H9 (cell line): ENCODE data around the gene PUDP. TPM values are rescaled to one million over a fixed set of nuclear protein-coding genes. Genes with fewer than 3 reads are reported as not detected.

Experiments
- DNase-seq: peaks from one replicate; pipeline ENCODE4 v3.0.0-alpha.2; 2017
- H2AFZ ChIP-seq: one replicate; pipeline ENCODE4 v1.6.1; 2013; ENCODE audit warnings: mild to moderate bottlenecking, low read length, control low read depth, moderate library complexity
- H2AK5ac ChIP-seq: 2 replicates; pipeline ENCODE4 v1.6.1; 2013; ENCODE audit warnings: low read length, control low read depth, mixed read lengths; ENCODE audit not compliant: insufficient read length
- H2BK120ac ChIP-seq: one replicate; pipeline ENCODE4 v1.6.1; 2013; ENCODE audit warnings: low read depth, mild to moderate bottlenecking, low read length, control low read depth, inconsistent platforms; ENCODE audit not compliant: poor library complexity, severe bottlenecking
- H2BK12ac ChIP-seq: 2 replicates; pipeline ENCODE4 v1.6.1; 2013; ENCODE audit warnings: low read length, control low read depth, mixed read lengths, low read depth; ENCODE audit not compliant: insufficient read length
- H2BK15ac ChIP-seq: 2 replicates; pipeline ENCODE4 v1.6.1; 2013; ENCODE audit warnings: low read depth, low read length, control low read depth
- H2BK20ac ChIP-seq: one replicate; pipeline ENCODE4 v1.6.1; 2013; ENCODE audit warnings: low read depth, mild to moderate bottlenecking, low read length, control low read depth, inconsistent platforms; ENCODE audit not compliant: poor library complexity, severe bottlenecking
- H2BK5ac ChIP-seq: 2 replicates; pipeline ENCODE4 v1.6.1; 2013; ENCODE audit warnings: low read length, control low read depth, mixed read lengths; ENCODE audit not compliant: insufficient read length
- H3K14ac ChIP-seq: 2 replicates; pipeline ENCODE4 v1.6.1; 2013; ENCODE audit warnings: low read length, control low read depth; ENCODE audit not compliant: insufficient read depth
- H3K18ac ChIP-seq: 2 replicates; pipeline ENCODE4 v1.6.1; 2013; ENCODE audit warnings: low read depth, mild to moderate bottlenecking, mixed read lengths, low read length, control low read depth; ENCODE audit not compliant: insufficient read length
- H3K23ac ChIP-seq: 2 replicates; pipeline ENCODE4 v1.6.1; 2013; ENCODE audit warnings: low read length, control low read depth, mixed read lengths, low read depth; ENCODE audit not compliant: insufficient read length
- H3K23me2 ChIP-seq: 2 replicates; pipeline ENCODE4 v1.6.1; 2013; ENCODE audit warnings: low read depth, mild to moderate bottlenecking, mixed read lengths, low read length, control low read depth; ENCODE audit not compliant: insufficient read length, poor library complexity, severe bottlenecking
- H3K27ac ChIP-seq: 2 replicates; pipeline ENCODE4 v1.5.1; 2013; ENCODE audit warnings: low read length, control low read depth, mixed read lengths, low read depth; ENCODE audit not compliant: insufficient read length
- H3K27me3 ChIP-seq: 2 replicates; pipeline ENCODE4 v1.6.1; 2013; ENCODE audit warnings: low read length, control low read depth, inconsistent platforms; ENCODE audit not compliant: insufficient read depth
- H3K4ac ChIP-seq: 2 replicates; pipeline ENCODE4 v1.6.1; 2013; ENCODE audit warnings: low read depth, mild to moderate bottlenecking, control low read depth, inconsistent platforms, low read length, moderate library complexity
- H3K4me1 ChIP-seq: 2 replicates; pipeline ENCODE4 v1.6.1; 2013; ENCODE audit warnings: low read length, control low read depth, inconsistent platforms; ENCODE audit not compliant: insufficient read depth
- H3K4me2 ChIP-seq: 2 replicates; pipeline ENCODE4 v1.6.1; 2013; ENCODE audit warnings: low read length, control low read depth, mixed read lengths; ENCODE audit not compliant: insufficient read length, insufficient read depth
- H3K56ac ChIP-seq: 2 replicates; pipeline ENCODE4 v1.6.1; 2013; ENCODE audit warnings: low read depth, mild to moderate bottlenecking, mixed read lengths, low read length, control low read depth; ENCODE audit not compliant: insufficient read length
- H3K79me1 ChIP-seq: 2 replicates; pipeline ENCODE4 v1.6.1; 2013; ENCODE audit warnings: low read depth, mild to moderate bottlenecking, moderate library complexity, low read length, control low read depth, inconsistent platforms; ENCODE audit not compliant: insufficient read depth, poor library complexity, severe bottlenecking
- H3K79me2 ChIP-seq: 2 replicates; pipeline ENCODE4 v1.6.1; 2013; ENCODE audit warnings: low read length, control low read depth, inconsistent platforms; ENCODE audit not compliant: insufficient read depth
- H3K9ac ChIP-seq: 2 replicates; pipeline ENCODE4 v1.6.1; 2013; ENCODE audit warnings: low read length, control low read depth, mixed read lengths; ENCODE audit not compliant: insufficient read length; ENCODE audit errors: extremely low read depth
- H3K9me3 ChIP-seq: one replicate; pipeline ENCODE4 v1.6.1; 2013; ENCODE audit warnings: low read depth, low read length, inconsistent platforms; ENCODE audit not compliant: control insufficient read depth
- H3T11ph ChIP-seq: one replicate; pipeline ENCODE4 v1.6.1; 2013; ENCODE audit warnings: mild to moderate bottlenecking, low read length, control low read depth, inconsistent platforms
- H4K20me1 ChIP-seq: one replicate; pipeline ENCODE4 v1.6.1; 2013; ENCODE audit not compliant: control insufficient read depth, insufficient read length, insufficient read depth
- H4K5ac ChIP-seq: 2 replicates; pipeline ENCODE4 v1.6.1; 2013; ENCODE audit warnings: low read depth, mild to moderate bottlenecking, mixed read lengths, low read length, control low read depth; ENCODE audit not compliant: insufficient read length
- H4K8ac ChIP-seq: replicated peaks from 2 replicates; pipeline ENCODE4 v1.6.1; 2013; ENCODE audit warnings: low read length, control low read depth, mixed read lengths, low read depth; ENCODE audit not compliant: insufficient read length
- H4K91ac ChIP-seq: 2 replicates; pipeline ENCODE4 v1.6.1; 2013; ENCODE audit warnings: low read depth, mild to moderate bottlenecking, moderate library complexity, mixed read lengths, low read length, control low read depth; ENCODE audit not compliant: insufficient read length
- H3K27ac Mint-ChIP-seq, 3 experiments: 2 replicates in 2 of 3; 3 replicates in 1 of 3; pipeline ENCODE4 v1.8.0; 2020 to 2021; ENCODE audit warnings: mixed read lengths in 3 of 3, mild to moderate bottlenecking in 1 of 3, moderate library complexity in 1 of 3
- H3K27me3 Mint-ChIP-seq: 2 replicates; pipeline ENCODE4 v1.8.0; 2021; ENCODE audit warnings: low read depth, mild to moderate bottlenecking, moderate library complexity, mixed read lengths
- H3K36me3 Mint-ChIP-seq, 3 experiments: 2 replicates in 2 of 3; 3 replicates in 1 of 3; pipeline ENCODE4 v1.8.0; 2020 to 2021; ENCODE audit warnings: low read depth in 3 of 3, mixed read lengths in 3 of 3; ENCODE audit not compliant: insufficient read depth in 1 of 3
- H3K4me1 Mint-ChIP-seq, 2 experiments: 2 replicates each; pipeline ENCODE4 v1.8.0; 2020; ENCODE audit warnings: mixed read lengths in 2 of 2
- H3K4me3 Mint-ChIP-seq, 2 experiments: 2 replicates in 1 of 2; 3 replicates in 1 of 2; pipeline ENCODE4 v1.8.0; 2020 to 2021; ENCODE audit warnings: mild to moderate bottlenecking in 2 of 2, mixed read lengths in 2 of 2, moderate library complexity in 1 of 2
- H3K9me3 Mint-ChIP-seq, 2 experiments: 2 replicates in 1 of 2; 3 replicates in 1 of 2; pipeline ENCODE4 v1.8.0; 2020; ENCODE audit warnings: mild to moderate bottlenecking in 2 of 2, mixed read lengths in 2 of 2, moderate library complexity in 1 of 2
- WGBS: extraction: QIAGEN DNeasy Blood & Tissue Kit; methylation state at CpG from one replicate; pipeline ENCODE4 v1.1.7; 2013; ENCODE audit warnings: missing lambda C conversion rate, low lambda C conversion rate, mixed read lengths; ENCODE audit not compliant: insufficient read length; ENCODE audit errors: extremely low coverage; 5-methylcytosine and 5-hydroxymethylcytosine counted together
- total RNA-seq: library from RNA; stranded (reverse); gene quantifications from 2 replicates; pipeline ENCODE4 v1.2.1, GENCODE V29; 2021
- TF ChIP-seq, protein P1 (sequence below): fragments of 200-600 bp; sonication (generic); conservative IDR thresholded peaks from 3 replicates; pipeline ENCODE4 v1.8.0; 2021; ENCODE audit warnings: antibody characterized with exemption, mild to moderate bottlenecking

PUDP gene
- total RNA-seq, 1 experiment from 2014 or later = 46.3 TPM

GRCh38 chrX:7164174-7164573 is 16.2 kb upstream of the PUDP start:
- H3K27me3 Mint-ChIP-seq = no peaks in the 10 kb centered on the region
- peaks cover 11 to 12% of the 10 kb centered on the region in 2 experiments for H3K4me1 Mint-ChIP-seq
- Histone ChIP-seq H3K18ac (no peak overlapping the region), H2BK120ac (no peak overlapping the region), H3K4ac (no peak overlapping the region), H2BK20ac (no peak overlapping the region), H3K79me2 (no peaks in the 10 kb centered on the region), H2BK15ac (no peak overlapping the region), H3K56ac (no peak overlapping the region), H3K4me1 (peaks cover 7% of the 10 kb centered on the region; the same call in 1 of the 2 replicates), H3K27me3 (no peaks in the 10 kb centered on the region), H3K9ac (no peak overlapping the region), H3K27ac (no peak overlapping the region), H3K4me2 (no peak overlapping the region), H2BK5ac (no peak overlapping the region), H3K23ac (no peak overlapping the region), H3K23me2 (no peaks in the 10 kb centered on the region), H4K20me1 (no peaks in the 10 kb centered on the region), H4K91ac (no peak overlapping the region), H3K14ac (no peak overlapping the region), H3T11ph (no peak overlapping the region), H2BK12ac (no peak overlapping the region), H3K9me3 (no peaks in the 10 kb centered on the region), H2AFZ (no peak overlapping the region), H4K5ac (no peak overlapping the region), H2AK5ac (no peak overlapping the region), H4K8ac (no peak overlapping the region), H3K79me1 (no peaks in the 10 kb centered on the region)
- DNase-seq = no peak
- WGBS = no CpG with 5 or more reads among the region's 3 CpGs
- TF ChIP-seq, protein P1, sequence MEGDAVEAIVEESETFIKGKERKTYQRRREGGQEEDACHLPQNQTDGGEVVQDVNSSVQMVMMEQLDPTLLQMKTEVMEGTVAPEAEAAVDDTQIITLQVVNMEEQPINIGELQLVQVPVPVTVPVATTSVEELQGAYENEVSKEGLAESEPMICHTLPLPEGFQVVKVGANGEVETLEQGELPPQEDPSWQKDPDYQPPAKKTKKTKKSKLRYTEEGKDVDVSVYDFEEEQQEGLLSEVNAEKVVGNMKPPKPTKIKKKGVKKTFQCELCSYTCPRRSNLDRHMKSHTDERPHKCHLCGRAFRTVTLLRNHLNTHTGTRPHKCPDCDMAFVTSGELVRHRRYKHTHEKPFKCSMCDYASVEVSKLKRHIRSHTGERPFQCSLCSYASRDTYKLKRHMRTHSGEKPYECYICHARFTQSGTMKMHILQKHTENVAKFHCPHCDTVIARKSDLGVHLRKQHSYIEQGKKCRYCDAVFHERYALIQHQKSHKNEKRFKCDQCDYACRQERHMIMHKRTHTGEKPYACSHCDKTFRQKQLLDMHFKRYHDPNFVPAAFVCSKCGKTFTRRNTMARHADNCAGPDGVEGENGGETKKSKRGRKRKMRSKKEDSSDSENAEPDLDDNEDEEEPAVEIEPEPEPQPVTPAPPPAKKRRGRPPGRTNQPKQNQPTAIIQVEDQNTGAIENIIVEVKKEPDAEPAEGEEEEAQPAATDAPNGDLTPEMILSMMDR = 0 out of 3 replicates have a peak, but pooled peaks have one; percentile 23
- H3K9me3 Mint-ChIP-seq = peaks cover 0 to 7% of the 10 kb centered on the region in 2 experiments; a peak in 1 of 5 replicates
- no peak overlapping the region for H3K27ac Mint-ChIP-seq
- no peak overlapping the region for H3K4me3 Mint-ChIP-seq
- peaks cover 0 to 7% (median 0%) of the 10 kb centered on the region in 3 experiments; a peak in 3 of 7 replicates for H3K36me3 Mint-ChIP-seq
